Activated CD4-positive, alpha-beta T cell treated with anti-CD3 and anti-CD28 coated beads, Interleukin-2, amount 50 U/mL, for 4 hours (primary cell): Measurements from ENCODE around the gene LDHD.
"Not testable (repeated sequence)": the region's sequence is repeated elsewhere in the genome, so short reads cannot be mapped to it uniquely, and the experiment has no call there.

Source experiments
- DNase-seq, 2 experiments: peaks; one replicate each; pipeline ENCODE4 v3.0.0-alpha.2; 2020

LDHD gene

GRCh38 chr16:75116081-75116910 is at the start of gene LDHD:
Gene LDHD, minus strand, starts transcription at chr16:75116780. Its CDS starts 60 bp downstream, at chr16:75116720.
- DNase-seq, result no peak

- no peak for DNase-seq
These were observed 43.8 kb upstream of the LDHD start for GRCh38 chr16:75160386-75160785.

- DNase-seq, result no peak
These were observed 36.1 kb upstream of the LDHD start for GRCh38 chr16:75152635-75153034.

GRCh38 chr16:75151798-75152197 is 35.2 kb upstream of the LDHD start:
- no peak for DNase-seq

- DNase-seq, result peak; percentile 93 to 94
These were observed 32.0 kb upstream of the LDHD start, which contains the start of gene ZFP1 for GRCh38 chr16:75148311-75149195. Gene ZFP1, plus strand, starts transcription at chr16:75148524. Its CDS starts 4,428 bp downstream, at chr16:75152952.

- no peak for DNase-seq
These were observed 31.4 kb upstream of the LDHD start for GRCh38 chr16:75147968-75148310.

- DNase-seq, result no peak
These were observed 27.4 kb upstream of the LDHD start for GRCh38 chr16:75143941-75144340.

GRCh38 chr16:75139498-75139897 is 22.9 kb upstream of the LDHD start:
- DNase-seq, result no peak

- DNase-seq, result no peak
These were observed 22.1 kb upstream of the LDHD start for GRCh38 chr16:75138636-75139035.

GRCh38 chr16:75138233-75138632 is 21.7 kb upstream of the LDHD start:
- no peak for DNase-seq

- no peak for DNase-seq
These were observed 14.5 kb upstream of the LDHD start for GRCh38 chr16:75131081-75131480.

- no peak for DNase-seq
These were observed 13.7 kb upstream of the LDHD start for GRCh38 chr16:75130150-75130771.

- not testable (repeated sequence) for DNase-seq
These were observed 13.0 kb upstream of the LDHD start for GRCh38 chr16:75129421-75130149.

GRCh38 chr16:75127713-75128415 is 11.3 kb upstream of the LDHD start:
- DNase-seq, result no peak

- DNase-seq, result no peak
These were observed 6.0 kb upstream of the LDHD start for GRCh38 chr16:75122609-75123008.

GRCh38 chr16:75121949-75122568 is 5.5 kb upstream of the LDHD start:
- no peak for DNase-seq

GRCh38 chr16:75120253-75120652 is 3.7 kb upstream of the LDHD start:
- DNase-seq, result no peak

GRCh38 chr16:75118943-75119539 is 2.5 kb upstream of the LDHD start:
- no peak for DNase-seq

- no peak for DNase-seq
These were observed 298 bp upstream of the LDHD start for GRCh38 chr16:75116911-75117245.

GRCh38 chr16:75114946-75115825 is 1.4 kb downstream of the LDHD start:
- DNase-seq, result no peak
